HUES64 (cell line): ENCODE data around the gene PEMT.

ENCODE experiments used
- H3K27ac ChIP-seq: 2 replicates; pipeline ENCODE4 v1.7.0; 2013; ENCODE audit warnings: low read depth, low read length, inconsistent platforms
- H3K27me3 ChIP-seq: 2 replicates; pipeline ENCODE4 v1.6.1; 2013; ENCODE audit warnings: mild to moderate bottlenecking, low read length; ENCODE audit not compliant: insufficient read depth
- H3K36me3 ChIP-seq: 2 replicates; pipeline ENCODE4 v1.6.1; 2013; ENCODE audit warnings: mild to moderate bottlenecking, low read length; ENCODE audit not compliant: insufficient read depth
- H3K4me1 ChIP-seq: 2 replicates; pipeline ENCODE4 v1.6.1; 2013; ENCODE audit warnings: mild to moderate bottlenecking, low read length, moderate library complexity; ENCODE audit not compliant: insufficient read depth
- H3K4me3 ChIP-seq: 2 replicates; pipeline ENCODE4 v1.5.1; 2013; ENCODE audit warnings: mild to moderate bottlenecking, low read length, moderate library complexity
- H3K9ac ChIP-seq: 2 replicates; pipeline ENCODE4 v1.6.1; 2013; ENCODE audit warnings: mild to moderate bottlenecking, low read depth, low read length
- H3K9me3 ChIP-seq: 2 replicates; pipeline ENCODE4 v1.6.1; 2013; ENCODE audit warnings: low read depth, low read length; ENCODE audit not compliant: insufficient read depth
- WGBS: fragments of 150-250, 120-280 bp; methylation state at CpG from one replicate; pipeline ENCODE4 v1.1.7; 2013; ENCODE audit warnings: missing lambda C conversion rate; 5-methylcytosine and 5-hydroxymethylcytosine counted together

PEMT gene

DNA sequence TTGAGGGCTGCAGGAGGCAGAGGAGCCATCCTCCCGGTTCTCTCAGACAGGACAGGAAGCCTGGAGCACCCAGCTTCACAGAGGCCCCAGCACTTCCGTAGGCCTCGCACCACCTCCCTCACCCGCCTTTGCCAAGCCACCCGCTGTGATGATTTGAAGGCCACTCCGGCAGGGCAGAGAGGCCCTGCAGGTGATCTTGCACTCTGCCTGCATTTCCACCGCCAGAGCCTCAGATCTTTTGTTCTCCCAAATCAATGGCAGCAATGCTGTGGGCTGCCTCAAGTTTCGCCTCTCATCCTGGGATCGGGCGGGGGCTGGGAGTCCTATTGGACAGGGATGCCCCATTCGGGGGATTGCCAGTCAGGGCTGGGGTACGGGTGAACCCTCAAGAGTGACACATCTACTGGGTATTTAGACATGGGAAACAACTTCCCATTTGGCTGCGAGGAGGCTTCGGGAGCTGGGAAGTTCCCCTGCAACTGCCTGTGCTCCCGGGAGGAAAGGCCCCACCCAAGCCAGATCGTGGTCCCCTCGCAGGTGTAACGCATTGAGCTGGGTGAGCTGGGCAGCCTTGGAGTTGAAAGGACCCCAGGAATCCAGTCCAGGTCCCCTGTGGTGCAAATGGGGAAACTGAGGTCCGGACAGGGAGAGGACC, 34.8 kb upstream of the PEMT start:
- H3K27ac ChIP-seq = peak overlapping the region; percentile 79
- WGBS = 9% methylated on average over 19 of the region's 19 CpGs
- H3K4me1 ChIP-seq = peaks cover 12% of the 10 kb centered on the region
- peak overlapping the region; percentile 32; the same call in 1 of the 2 replicates for H3K9ac ChIP-seq
- no peaks in the 10 kb centered on the region for H3K36me3 ChIP-seq
- peak overlapping the region; percentile 24 for H3K4me3 ChIP-seq
- H3K27me3 ChIP-seq = no peaks in the 10 kb centered on the region; the same call in 1 of the 2 replicates
- H3K9me3 ChIP-seq = no peaks in the 10 kb centered on the region

DNA sequence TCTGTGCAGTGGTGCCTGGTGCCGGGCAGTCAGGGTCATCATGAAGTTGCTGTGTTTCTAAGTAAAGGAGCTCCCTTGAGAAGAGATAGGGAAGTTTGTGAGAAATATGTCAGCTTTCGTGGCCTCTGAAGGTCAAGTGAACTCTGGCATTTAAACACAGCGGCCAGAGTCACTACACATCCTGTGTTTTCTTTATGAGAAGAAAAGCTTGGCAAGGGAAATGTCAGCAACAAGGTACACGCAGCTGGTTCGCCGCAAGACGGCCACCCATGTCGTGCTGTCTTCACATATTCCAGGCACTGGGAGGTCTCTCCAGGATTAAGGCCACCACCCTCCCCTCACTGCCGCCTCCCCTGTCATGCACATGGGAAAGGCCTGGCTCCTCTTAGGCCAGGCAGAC, 33.2 kb upstream of the PEMT start:
- no peaks in the 10 kb centered on the region for H3K36me3 ChIP-seq
- peaks cover 12% of the 10 kb centered on the region for H3K4me1 ChIP-seq
- H3K9me3 ChIP-seq = no peaks in the 10 kb centered on the region
- WGBS = 89% methylated on average over 9 of the region's 9 CpGs
- no peak overlapping the region for H3K4me3 ChIP-seq
- no peaks in the 10 kb centered on the region; the same call in 1 of the 2 replicates for H3K27me3 ChIP-seq
- no peak overlapping the region for H3K27ac ChIP-seq
- no peak overlapping the region for H3K9ac ChIP-seq

DNA sequence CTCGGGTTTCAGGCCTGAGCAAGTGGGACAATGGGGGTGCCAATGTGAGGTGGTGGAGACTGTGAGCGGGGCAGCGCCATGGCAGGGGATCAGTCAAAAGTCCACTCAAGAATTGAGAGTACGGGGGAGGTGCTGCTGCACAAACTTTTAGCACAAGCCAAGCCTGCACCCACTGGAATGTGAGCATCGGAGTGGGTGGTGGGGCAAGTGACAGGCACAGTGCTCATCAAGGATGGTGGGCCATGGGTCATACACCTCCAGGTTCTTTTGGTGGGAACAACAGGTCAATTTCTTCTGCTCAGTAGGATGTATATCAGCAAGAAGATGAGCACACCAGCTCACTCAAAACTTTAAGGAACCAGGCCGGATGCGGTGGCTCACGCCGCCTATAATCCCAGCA, 32.4 kb upstream of the PEMT start:
- Histone ChIP-seq H3K4me3 (no peak overlapping the region), H3K4me1 (peaks cover 12% of the 10 kb centered on the region), H3K36me3 (no peaks in the 10 kb centered on the region), H3K9ac (no peak overlapping the region), H3K9me3 (no peaks in the 10 kb centered on the region), H3K27me3 (no peaks in the 10 kb centered on the region; the same call in 1 of the 2 replicates), H3K27ac (no peak overlapping the region)
- 94% methylated on average over 9 of the region's 9 CpGs for WGBS

- Histone ChIP-seq H3K36me3 (no peaks in the 10 kb centered on the region), H3K9ac (no peak overlapping the region), H3K4me1 (peaks cover 6% of the 10 kb centered on the region), H3K27ac (no peak overlapping the region), H3K4me3 (no peak overlapping the region), H3K9me3 (no peaks in the 10 kb centered on the region), H3K27me3 (no peaks in the 10 kb centered on the region)
- 89% methylated on average over 6 of the region's 6 CpGs for WGBS
These were observed 29.7 kb upstream of the PEMT start for GRCh38 chr17:17621254-17621653.

GRCh38 chr17:17613708-17614114, 22.2 kb upstream of the PEMT start:
- Histone ChIP-seq H3K9me3 (no peaks in the 10 kb centered on the region), H3K27me3 (no peaks in the 10 kb centered on the region), H3K9ac (no peak overlapping the region), H3K36me3 (no peaks in the 10 kb centered on the region), H3K4me3 (no peak overlapping the region), H3K27ac (no peak overlapping the region), H3K4me1 (peaks cover 19% of the 10 kb centered on the region)
- 18% methylated on average over 3 of the region's 3 CpGs for WGBS

GRCh38 chr17:17612085-17613022, 20.8 kb upstream of the PEMT start:
- 90% methylated on average over 8 of the region's 9 CpGs for WGBS
- H3K9ac ChIP-seq = peak overlapping the region; percentile 30

DNA sequence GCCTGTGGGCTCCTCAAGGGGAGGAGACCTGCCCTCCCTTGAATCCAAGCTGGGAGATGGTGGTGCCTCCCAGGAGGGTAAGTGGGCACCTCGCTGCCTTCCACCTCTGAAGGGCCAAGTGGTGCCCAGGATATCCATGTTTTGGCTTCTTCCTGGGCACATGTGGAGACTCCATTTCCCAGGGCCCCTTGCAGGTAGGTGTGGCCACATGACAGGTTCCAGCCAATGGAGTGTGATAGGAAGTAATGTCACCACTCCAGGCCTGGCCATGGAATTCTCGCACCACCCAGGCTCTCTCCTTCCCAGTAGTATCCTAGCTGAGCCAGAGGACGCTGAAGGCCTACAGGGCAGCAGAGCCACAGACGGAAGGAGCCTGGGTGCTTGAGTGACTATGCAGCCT, 17.6 kb upstream of the PEMT start:
- no peaks in the 10 kb centered on the region for H3K9me3 ChIP-seq
- peaks cover 19% of the 10 kb centered on the region for H3K4me1 ChIP-seq
- no peaks in the 10 kb centered on the region for H3K36me3 ChIP-seq
- H3K27me3 ChIP-seq = no peaks in the 10 kb centered on the region
- WGBS = 88% methylated on average over 4 of the region's 4 CpGs
- H3K4me3 ChIP-seq = no peak overlapping the region
- no peak overlapping the region for H3K27ac ChIP-seq
- no peak overlapping the region for H3K9ac ChIP-seq

More at GRCh38 chr17:17612085-17613022, 20.8 kb upstream of the PEMT start:
- Histone ChIP-seq H3K4me3 (no peak overlapping the region), H3K27ac (peak overlapping the region; percentile 74; the same call in 1 of the 2 replicates), H3K4me1 (peaks cover 19% of the 10 kb centered on the region), H3K27me3 (no peaks in the 10 kb centered on the region), H3K9me3 (no peaks in the 10 kb centered on the region), H3K36me3 (no peaks in the 10 kb centered on the region)

DNA sequence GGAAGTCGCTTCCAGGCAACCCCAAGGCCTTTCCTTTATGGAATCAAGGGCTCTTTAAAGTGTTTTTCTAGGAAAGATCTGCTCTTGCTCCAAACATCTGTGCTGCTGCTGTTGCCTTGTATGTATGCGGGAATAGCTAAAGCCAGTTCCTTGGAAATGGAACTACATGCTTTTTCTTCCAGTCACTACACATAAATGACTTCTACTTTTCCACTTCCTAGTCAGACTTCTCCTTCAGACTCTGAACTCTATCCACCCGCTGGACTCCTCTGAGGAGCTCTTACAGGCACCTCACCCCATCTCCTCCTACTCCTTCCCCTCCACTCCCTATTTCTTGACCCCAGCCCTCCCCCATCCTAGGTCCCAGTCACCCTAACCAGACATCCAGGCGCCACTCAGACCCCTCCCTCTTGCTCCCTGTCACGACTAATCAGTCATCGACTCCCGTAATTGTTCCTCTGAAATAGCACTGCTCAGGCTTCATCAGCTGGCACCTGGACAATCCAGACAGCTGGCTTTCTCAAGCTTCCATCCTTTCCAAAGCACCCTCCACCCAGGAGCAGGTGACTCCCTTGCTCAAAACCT, 15.0 kb upstream of the PEMT start:
- Histone ChIP-seq H3K4me1 (peaks cover 9% of the 10 kb centered on the region), H3K27me3 (no peaks in the 10 kb centered on the region), H3K4me3 (no peak overlapping the region), H3K9me3 (no peaks in the 10 kb centered on the region), H3K27ac (no peak overlapping the region), H3K36me3 (no peaks in the 10 kb centered on the region), H3K9ac (no peak overlapping the region)
- WGBS = 84% methylated on average over 7 of the region's 7 CpGs

DNA sequence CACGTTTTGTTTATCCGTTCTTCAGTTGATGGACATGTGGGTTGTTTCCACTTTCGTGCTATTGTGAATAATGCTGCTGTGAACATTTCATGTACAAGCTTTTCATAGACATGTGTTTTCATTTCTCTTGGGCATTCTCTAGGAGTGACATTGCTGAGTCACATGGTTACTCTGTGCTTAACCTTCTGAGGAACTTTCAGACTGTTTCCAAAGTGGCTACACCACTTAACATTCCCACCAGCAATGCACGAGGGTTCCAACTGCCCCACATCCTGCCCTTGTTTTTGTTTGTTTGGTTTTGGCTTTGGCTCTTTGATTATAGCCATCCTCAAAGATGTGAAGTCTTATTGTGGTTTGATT, 14.2 kb upstream of the PEMT start:
- Histone ChIP-seq H3K4me1 (peaks cover 8% of the 10 kb centered on the region), H3K27ac (no peak overlapping the region), H3K9me3 (no peaks in the 10 kb centered on the region), H3K36me3 (no peaks in the 10 kb centered on the region), H3K9ac (no peak overlapping the region), H3K4me3 (no peak overlapping the region), H3K27me3 (no peaks in the 10 kb centered on the region)
- 89% methylated on average over 4 of the region's 4 CpGs for WGBS

GRCh38 chr17:17605083-17605728, 13.7 kb upstream of the PEMT start:
- H3K27me3 ChIP-seq = no peaks in the 10 kb centered on the region
- no peak overlapping the region for H3K9ac ChIP-seq
- peaks cover 4% of the 10 kb centered on the region; the same call in 1 of the 2 replicates for H3K4me1 ChIP-seq
- 94% methylated on average over 14 of the region's 14 CpGs for WGBS
- H3K9me3 ChIP-seq = no peaks in the 10 kb centered on the region
- H3K4me3 ChIP-seq = no peak overlapping the region
- H3K27ac ChIP-seq = no peak overlapping the region
- H3K36me3 ChIP-seq = no peaks in the 10 kb centered on the region

DNA sequence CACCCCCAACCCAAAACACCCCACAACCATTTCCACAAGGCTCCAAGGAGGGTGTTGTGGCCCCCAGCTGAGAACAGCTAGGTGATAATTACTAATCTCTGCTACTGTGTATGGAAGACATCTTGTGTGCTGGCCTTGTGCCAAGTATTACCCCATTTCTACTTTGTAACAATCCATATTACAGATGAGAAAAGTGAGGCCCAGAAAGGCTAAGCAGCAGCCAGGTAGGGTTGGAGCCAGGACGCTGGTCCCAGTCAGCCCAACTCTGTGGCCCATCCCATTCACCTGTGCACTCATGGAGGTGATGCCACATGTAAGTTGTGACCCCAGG, 12.4 kb upstream of the PEMT start:
- Histone ChIP-seq H3K9ac (no peak overlapping the region), H3K4me3 (no peak overlapping the region), H3K4me1 (peaks cover 4% of the 10 kb centered on the region; the same call in 1 of the 2 replicates), H3K27ac (no peak overlapping the region), H3K9me3 (no peaks in the 10 kb centered on the region), H3K27me3 (no peaks in the 10 kb centered on the region), H3K36me3 (no peaks in the 10 kb centered on the region)
- WGBS = 96% methylated on average over 1 of the region's 1 CpG
